IMR-90 (cell line): ENCODE results near the gene EXOC2. TPM values are rescaled to one million over a fixed set of nuclear protein-coding genes. Genes with fewer than 3 reads are reported as not detected.
A peak's percentile ranks its signal among the peaks of the same experiment; 100 is the strongest.

Experiments used
- ATAC-seq: fragments of 200-7000 bp; cut with Tn5 transposase; 2 replicates; pipeline ENCODE4 v1.9.1; 2020; ENCODE audit warnings: low read depth, mild to moderate bottlenecking, moderate library complexity
- BruUV-seq: library from RNA; stranded (reverse); fragments of 400-500 nt; replicated peaks from 2 replicates; lab custom pipeline; 2021; lab: Mats Ljungman, UMichigan
- CTCF ChIA-PET: fragments of 300-600 bp; formaldehyde crosslinking; extraction: SDS; loops from one replicate; lab custom pipeline; 2021; ENCODE audit warnings: antibody characterized with exemption; lab: Yijun Ruan, JAX
- POLR2A ChIA-PET: fragments of 300-600 bp; sonication (Branson Sonifier 250); formaldehyde crosslinking; loops from one replicate; lab custom pipeline; 2022; ENCODE audit warnings: antibody characterized with exemption; ENCODE audit not compliant: unreplicated experiment; lab: Charles Lee
- DNase-seq: peaks from one replicate; pipeline ENCODE4 v3.0.0; 2013
- H2AFZ ChIP-seq: replicated peaks from 2 replicates; pipeline ENCODE3; 2013; ENCODE audit warnings: low read length, mild to moderate bottlenecking; ENCODE audit not compliant: poor library complexity
- H2AK5ac ChIP-seq: 2 replicates; pipeline ENCODE4 v1.6.1; 2013; ENCODE audit warnings: low read depth, low read length, inconsistent platforms
- H2AK9ac ChIP-seq: replicated peaks from 2 replicates; pipeline ENCODE3; 2013; ENCODE audit warnings: mild to moderate bottlenecking, low read depth, low read length, moderate library complexity; ENCODE audit not compliant: poor library complexity
- H2BK120ac ChIP-seq: 2 replicates; pipeline ENCODE4 v1.6.1; 2013; ENCODE audit warnings: low read depth, low read length, inconsistent platforms
- H2BK15ac ChIP-seq: 3 replicates; pipeline ENCODE4 v1.6.1; 2013; ENCODE audit warnings: low read depth, low read length, inconsistent platforms
- H2BK20ac ChIP-seq: 2 replicates; pipeline ENCODE4 v1.6.1; 2013; ENCODE audit warnings: low read depth, mild to moderate bottlenecking, inconsistent platforms, low read length, moderate library complexity
- H2BK5ac ChIP-seq: 2 replicates; pipeline ENCODE4 v1.6.1; 2013; ENCODE audit warnings: mild to moderate bottlenecking, low read depth, low read length, inconsistent platforms; ENCODE audit not compliant: poor library complexity, severe bottlenecking
- H3K14ac ChIP-seq: replicated peaks from 2 replicates; pipeline ENCODE4 v1.6.1; 2013; ENCODE audit warnings: low read depth, low read length, inconsistent platforms
- H3K18ac ChIP-seq: 2 replicates; pipeline ENCODE4 v1.6.1; 2013; ENCODE audit warnings: low read depth, low read length, control low read depth
- H3K23ac ChIP-seq: 2 replicates; pipeline ENCODE4 v1.6.1; 2013; ENCODE audit warnings: low read depth, low read length, inconsistent platforms
- H3K27ac ChIP-seq: 2 replicates; pipeline ENCODE4 v1.5.1; 2013; ENCODE audit warnings: mild to moderate bottlenecking, control low read depth, low read length; ENCODE audit not compliant: insufficient read depth
- H3K27me3 ChIP-seq: 2 replicates; pipeline ENCODE4 v1.6.1; 2013; ENCODE audit warnings: low read length; ENCODE audit not compliant: control insufficient read depth, insufficient read depth
- H3K36me3 ChIP-seq: 2 replicates; pipeline ENCODE4 v1.6.1; 2013; ENCODE audit warnings: low read length, mixed read lengths; ENCODE audit not compliant: control insufficient read depth, insufficient read depth
- H3K4ac ChIP-seq: 2 replicates; pipeline ENCODE4 v1.6.1; 2013; ENCODE audit warnings: low read depth, low read length, inconsistent platforms
- H3K4me1 ChIP-seq: 2 replicates; pipeline ENCODE4 v1.6.1; 2013; ENCODE audit warnings: low read length, mixed read lengths; ENCODE audit not compliant: control insufficient read depth, insufficient read depth
- H3K4me2 ChIP-seq: 2 replicates; pipeline ENCODE4 v1.6.1; 2013; ENCODE audit warnings: low read depth, mild to moderate bottlenecking, control low read depth, low read length, moderate library complexity
- H3K4me3 ChIP-seq: 2 replicates; pipeline ENCODE4 v1.5.1; 2013; ENCODE audit warnings: low read depth, mild to moderate bottlenecking, control low read depth, low read length, moderate library complexity; ENCODE audit not compliant: insufficient read depth
- H3K56ac ChIP-seq: 2 replicates; pipeline ENCODE4 v1.6.1; 2013; ENCODE audit warnings: low read length, inconsistent platforms; ENCODE audit not compliant: insufficient read depth; ENCODE audit errors: extremely low read depth
- H3K79me1 ChIP-seq, 2 experiments: 2 replicates each; pipeline ENCODE4 v1.6.1; 2013; ENCODE audit warnings: low read length in 2 of 2, inconsistent platforms in 1 of 2, low read depth in 1 of 2
- H3K9ac ChIP-seq: 2 replicates; pipeline ENCODE4 v1.6.1; 2013; ENCODE audit warnings: low read depth, low read length, control low read depth
- H3K9me1 ChIP-seq: 2 replicates; pipeline ENCODE4 v1.6.1; 2013; ENCODE audit warnings: low read length, inconsistent platforms; ENCODE audit not compliant: insufficient read depth
- H3K9me3 ChIP-seq: 2 replicates; pipeline ENCODE4 v1.6.1; 2013; ENCODE audit warnings: low read length; ENCODE audit not compliant: control insufficient read depth, insufficient read depth
- H4K20me1 ChIP-seq: 2 replicates; pipeline ENCODE4 v1.6.1; 2013; ENCODE audit warnings: low read length, inconsistent platforms; ENCODE audit not compliant: insufficient read depth
- H4K5ac ChIP-seq: 2 replicates; pipeline ENCODE4 v1.6.1; 2013; ENCODE audit warnings: mild to moderate bottlenecking, low read depth, low read length, control low read depth
- H4K8ac ChIP-seq, 2 experiments: 2 replicates each; pipeline ENCODE4 v1.6.1; 2013; ENCODE audit warnings: low read depth in 2 of 2, low read length in 2 of 2, control low read depth in 1 of 2, inconsistent platforms in 1 of 2
- H4K91ac ChIP-seq: 2 replicates; pipeline ENCODE4 v1.6.1; 2013; ENCODE audit warnings: low read depth, low read length, inconsistent platforms; ENCODE audit not compliant: insufficient read depth
- CEBPB ChIP-seq: IDR thresholded peaks from 2 replicates; pipeline ENCODE4 v1.6.1; 2012; ENCODE audit warnings: low read depth, low read length, improper control_type of control experiment
- MAFK ChIP-seq: IDR thresholded peaks from 2 replicates; pipeline ENCODE4 v1.6.1; 2012; ENCODE audit warnings: low read depth, low read length, improper control_type of control experiment
- MAZ ChIP-seq: IDR thresholded peaks from 2 replicates; pipeline ENCODE4 v1.6.1; 2012; ENCODE audit warnings: low read depth, mild to moderate bottlenecking, low read length, improper control_type of control experiment, moderate library complexity, borderline replicate concordance
- NFE2L2 ChIP-seq: fragments of 150-350 bp; IDR thresholded peaks from 2 replicates; pipeline ENCODE4 v1.6.1; 2016; ENCODE audit warnings: low read depth, mild to moderate bottlenecking, low read length
- POLR2A ChIP-seq: IDR thresholded peaks from 2 replicates; pipeline ENCODE4 v1.6.1; 2012; ENCODE audit warnings: mild to moderate bottlenecking, low read depth, low read length
- RAD21 ChIP-seq: IDR thresholded peaks from 2 replicates; pipeline ENCODE4 v1.6.1; 2012; ENCODE audit warnings: low read length, improper control_type of control experiment
- RCOR1 ChIP-seq: IDR thresholded peaks from 2 replicates; pipeline ENCODE4 v1.6.1; 2012; ENCODE audit warnings: mild to moderate bottlenecking, low read length, improper control_type of control experiment; ENCODE audit not compliant: insufficient replicate concordance
- RFX5 ChIP-seq: IDR thresholded peaks from 2 replicates; pipeline ENCODE4 v1.8.0; 2012; ENCODE audit warnings: low read depth, mild to moderate bottlenecking, low read length, moderate library complexity
- WGBS, 2 experiments: methylation state at CpG; one replicate each; pipeline versions ENCODE4 v1.1.5 to v1.1.7; 2013; ENCODE audit warnings: missing lambda C conversion rate in 2 of 2; ENCODE audit not compliant: insufficient read length in 1 of 2; ENCODE audit errors: extremely low coverage in 2 of 2; 5-methylcytosine and 5-hydroxymethylcytosine counted together
- dilution Hi-C: fragments of 300-500 bp; cut with HindIII; formaldehyde crosslinking; loops from one replicate; pipeline ENCODE4 v1.14.3; 2018; ENCODE audit warnings: low sequenced_read_pairs; ENCODE audit not compliant: unreplicated experiment
- in situ Hi-C: fragments of 300-500 bp; cut with MboI; formaldehyde crosslinking; loops from 3 replicates; pipeline ENCODE4 v1.14.3; 2019; ENCODE audit warnings: low sequenced_read_pairs, inconsistent platforms, mixed read lengths
- intact Hi-C: fragments of 100-400 bp; cut with micrococcal nuclease; formaldehyde crosslinking; loops from 2 replicates; pipeline ENCODE4 v1.10.0; 2022
- polyA plus RNA-seq, 3 experiments: library from polyadenylated mRNA; depleted of rRNA; stranded (reverse); fragments of >200 nt; gene quantifications; 2 replicates each; pipeline ENCODE4 v1.2.3, GENCODE V29; 2012; ENCODE audit warnings: low replicate concordance in 1 of 3
- total RNA-seq: library from RNA; depleted of rRNA; stranded (reverse); fragments of >200 nt; gene quantifications from 2 replicates; pipeline ENCODE4 v1.2.3, GENCODE V29; 2012

EXOC2 gene
- total and polyA plus RNA-seq, 2 of the 4 experiments (the other 2 are of a cell fraction) = 13.1 to 37.3 TPM

DNA sequence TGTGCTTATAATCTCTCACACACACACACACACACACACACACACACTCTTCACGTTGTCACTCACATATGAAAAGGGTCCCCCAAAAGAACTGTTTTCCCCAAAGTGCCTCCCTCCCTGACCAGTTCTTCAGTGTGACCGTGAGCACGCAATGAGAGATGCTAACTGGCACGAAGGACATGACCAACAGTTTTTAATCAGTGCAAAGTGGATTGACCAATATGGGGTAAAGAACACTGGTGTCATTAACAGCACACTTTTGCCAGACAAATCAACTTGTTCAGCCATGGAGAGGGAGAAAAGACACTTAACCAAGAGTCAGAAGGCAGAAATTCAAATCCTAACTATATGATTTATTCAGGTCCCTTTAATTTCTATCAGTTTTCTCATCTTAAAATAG, 15.0 kb downstream of the EXOC2 start:
- Histone ChIP-seq H3K9ac (no peak overlapping the region), H3K18ac (no peak overlapping the region), H3K4ac (no peak overlapping the region), H3K23ac (peak overlapping the region; percentile 32), H3K56ac (no peak overlapping the region), H3K14ac (no peak overlapping the region), H2BK120ac (no peak overlapping the region), H3K4me1 (peaks cover 19% of the 10 kb centered on the region), H3K27me3 (no peaks in the 10 kb centered on the region), H4K20me1 (peaks cover 17% of the 10 kb centered on the region), H4K8ac (no peak overlapping the region), H4K91ac (no peak overlapping the region), H3K27ac (no peak overlapping the region), H2BK5ac (no peak overlapping the region), H3K79me1 (peaks cover 37 to 69% of the 10 kb centered on the region in 2 experiments), H3K4me2 (no peak overlapping the region), H3K9me1 (peaks cover 14% of the 10 kb centered on the region), H3K4me3 (no peak overlapping the region), H2AK9ac (no peak overlapping the region), H2BK20ac (no peak overlapping the region), H2BK15ac (no peak overlapping the region), H4K5ac (no peak overlapping the region), H3K9me3 (no peaks in the 10 kb centered on the region), H2AK5ac (no peak overlapping the region), H2AFZ (no peak overlapping the region), H3K36me3 (no peaks in the 10 kb centered on the region)
- no TSS peak for BruUV-seq
- in situ Hi-C loops (no loop called here), intact Hi-C loops (no loop called here), dilution Hi-C loops (no loop called here)
- DNase-seq = no peak
- no peak for TF ChIP-seq RCOR1
- TF ChIP-seq NFE2L2 = no peak
- TF ChIP-seq MAFK = no peak
- TF ChIP-seq POLR2A = no peak
- TF ChIP-seq MAZ = no peak
- TF ChIP-seq RFX5 = no peak
- no peak for TF ChIP-seq CEBPB
- TF ChIP-seq RAD21 = no peak
- POLR2A ChIA-PET = no interaction called here
- no CpG with 5 or more reads among the region's 4 CpGs for WGBS, 2 experiments
- CTCF ChIA-PET = no interaction called here
- no peak for ATAC-seq
